HG02678 (cell line): ENCODE results near the gene PRKCZ.

Experiments
- ATAC-seq: cut with Tn5 transposase; IDR thresholded peaks from one replicate; pipeline ENCODE4 v1.9.1; 2021; ENCODE audit warnings: mild to moderate bottlenecking, moderate library complexity; ENCODE audit not compliant: unreplicated experiment

The PRKCZ gene

DNA sequence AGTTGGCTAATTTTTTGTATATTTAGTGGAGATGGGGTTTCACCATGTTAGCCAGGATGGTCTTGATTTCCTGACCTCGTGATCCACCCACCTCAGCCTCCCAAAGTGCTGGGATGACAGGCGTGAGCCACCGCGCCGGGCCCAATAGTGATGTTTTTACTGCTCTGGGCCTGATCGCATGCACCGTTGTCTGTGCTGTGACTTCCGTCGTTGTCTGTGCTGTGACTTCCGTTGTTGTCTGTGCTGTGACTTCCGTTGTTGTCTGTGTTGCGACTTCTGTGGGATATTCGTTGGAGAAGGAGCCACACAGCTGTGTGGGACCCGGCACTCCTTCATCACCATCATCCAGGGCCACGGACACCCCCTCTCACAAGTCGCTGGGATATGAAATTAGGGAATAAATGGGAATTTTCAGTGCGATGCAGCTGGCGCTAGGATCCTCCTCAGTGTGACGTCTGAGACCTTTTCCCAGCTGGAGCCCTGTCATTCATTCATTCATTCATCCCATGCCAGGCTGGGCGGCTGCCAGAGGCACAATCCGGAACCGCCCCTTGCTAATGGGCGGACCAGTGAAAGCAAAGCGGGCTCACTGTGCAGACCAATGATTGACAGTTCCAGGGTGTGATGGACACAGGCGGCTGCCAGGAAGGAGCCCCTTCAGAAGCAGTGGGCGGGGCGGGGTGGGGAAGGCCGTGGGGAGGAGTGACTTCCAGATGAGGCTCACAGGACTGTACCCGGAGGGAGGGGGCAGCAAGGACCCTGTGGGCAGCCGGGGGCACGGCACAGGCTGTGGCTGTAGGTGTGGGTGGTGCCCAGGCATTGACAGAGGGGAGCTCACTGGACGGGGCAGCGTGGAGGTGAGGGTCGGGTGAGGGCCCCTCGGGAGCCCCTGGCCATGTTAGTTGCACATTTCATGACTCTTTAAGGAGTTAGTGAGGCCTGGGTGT is 48.9 kb downstream of the PRKCZ start:
- ATAC-seq: no peak

DNA sequence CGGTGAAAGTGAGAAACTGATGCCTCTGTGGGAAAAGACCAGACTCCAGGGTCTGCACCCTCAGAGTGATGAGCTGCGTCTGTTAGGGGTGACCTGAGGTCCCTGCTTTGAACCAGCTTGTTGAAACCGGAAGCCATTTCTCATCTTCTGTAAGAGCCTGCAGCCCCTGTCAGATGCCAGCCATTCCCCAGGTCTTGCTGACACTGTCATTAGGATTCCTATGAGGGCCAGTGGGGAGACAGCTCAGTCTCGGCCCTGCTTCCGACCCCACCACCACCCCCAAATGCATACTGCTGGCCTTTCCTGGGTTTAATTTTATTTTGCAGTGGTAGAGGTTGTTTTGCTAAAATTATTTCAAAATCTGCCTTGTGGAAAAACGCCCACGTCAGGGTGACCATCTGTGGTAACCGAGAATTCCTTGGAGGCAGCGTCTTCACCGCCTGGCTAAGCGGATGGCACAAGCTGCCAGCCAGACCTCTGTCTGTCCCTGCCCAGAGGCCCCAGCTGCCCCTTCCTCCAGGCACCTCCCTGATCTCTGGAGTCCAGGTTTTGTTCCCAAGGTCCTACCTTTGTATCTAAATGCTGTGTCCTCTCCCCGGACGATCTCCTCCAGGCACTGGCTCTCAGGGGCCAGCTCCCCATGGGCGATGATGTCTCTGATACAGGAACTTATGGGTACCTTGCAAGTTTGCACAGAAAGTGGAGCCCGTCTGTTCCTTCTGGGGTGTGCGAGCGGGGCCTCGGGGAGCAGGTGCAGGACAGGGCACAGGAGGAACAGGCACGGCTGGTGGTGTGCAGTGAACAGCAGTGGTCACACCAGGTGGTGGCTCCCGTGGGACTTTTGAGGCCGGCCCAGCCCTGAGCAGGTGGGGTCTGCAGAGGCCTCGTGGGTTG is 49.9 kb downstream of the PRKCZ start:
- ATAC-seq: no peak

DNA sequence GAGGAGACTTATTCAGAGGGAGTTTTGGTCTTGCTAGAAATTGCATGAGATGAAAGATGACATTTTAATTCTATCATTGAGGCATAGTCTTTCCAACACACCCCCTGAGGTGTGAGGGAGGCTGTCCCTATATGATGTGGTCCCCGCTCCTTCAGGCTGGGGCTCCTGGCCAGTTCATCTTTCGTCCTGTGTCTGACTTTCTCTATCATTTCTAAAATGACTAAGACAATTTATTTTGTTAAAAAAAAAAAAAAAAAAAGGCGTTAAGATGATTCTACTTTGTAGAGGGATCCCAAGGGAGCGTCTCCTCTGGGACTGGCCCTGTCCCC is 50.5 kb downstream of the PRKCZ start:
- no peak for ATAC-seq

DNA sequence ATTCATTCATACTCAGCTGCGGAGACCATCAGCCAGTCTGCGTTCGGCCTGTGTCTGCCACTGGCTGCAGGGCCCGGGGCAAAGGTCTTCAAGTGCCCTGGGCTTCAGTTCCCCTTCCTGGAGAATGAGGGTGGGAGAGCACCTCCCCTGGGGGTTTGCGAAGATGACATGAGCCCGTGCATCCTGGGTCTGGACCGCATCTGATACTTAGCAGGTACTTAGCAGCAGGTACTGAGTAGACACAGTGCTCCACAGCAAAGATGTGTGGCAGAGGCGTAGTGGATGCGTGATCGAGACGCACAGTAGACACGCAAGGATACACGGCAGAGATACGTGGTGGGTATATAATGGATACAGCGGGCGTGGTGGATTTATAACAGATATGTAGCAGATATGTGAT is 51.3 kb downstream of the PRKCZ start:
- no peak for ATAC-seq

DNA sequence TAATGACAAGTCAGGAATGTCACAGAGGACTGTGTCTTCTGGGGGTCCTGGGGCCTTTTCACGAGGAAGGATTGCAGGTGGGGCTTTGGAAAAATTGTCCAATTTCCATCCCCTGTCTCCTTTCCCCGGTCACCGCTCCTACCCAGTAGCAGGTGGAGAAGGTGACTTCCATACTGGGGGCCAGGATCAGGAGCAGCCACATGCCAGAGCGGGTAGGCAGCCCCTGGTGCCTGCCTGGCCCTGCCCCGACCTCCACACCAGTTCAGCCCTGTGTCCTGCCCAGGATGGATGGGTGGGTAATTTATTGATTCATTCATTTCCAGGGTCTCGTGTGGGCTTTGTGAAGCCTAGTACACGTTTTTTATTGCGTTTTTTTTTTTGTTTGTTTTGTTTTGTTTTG is 51.7 kb downstream of the PRKCZ start:
- ATAC-seq: no peak

DNA sequence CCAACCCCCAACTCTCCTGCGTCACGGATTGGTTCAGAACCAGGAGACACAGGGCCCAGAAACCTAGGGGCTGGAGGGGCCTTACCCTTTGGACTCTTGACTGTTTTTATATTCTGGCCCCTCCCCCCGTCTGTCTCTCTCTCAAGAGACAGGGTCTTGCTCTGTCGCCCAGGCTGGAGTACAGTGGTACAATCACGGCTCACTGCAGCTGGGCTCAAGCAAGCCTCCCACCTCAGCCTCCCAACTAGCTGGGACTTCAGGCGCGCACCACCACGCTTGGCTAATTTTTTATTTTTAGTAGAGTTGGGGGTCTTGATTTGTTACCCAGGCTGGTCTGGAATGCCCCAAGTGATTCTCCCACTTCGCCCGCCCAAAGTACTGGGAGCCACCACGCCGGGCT is 52.5 kb downstream of the PRKCZ start:
- ATAC-seq: no peak

DNA sequence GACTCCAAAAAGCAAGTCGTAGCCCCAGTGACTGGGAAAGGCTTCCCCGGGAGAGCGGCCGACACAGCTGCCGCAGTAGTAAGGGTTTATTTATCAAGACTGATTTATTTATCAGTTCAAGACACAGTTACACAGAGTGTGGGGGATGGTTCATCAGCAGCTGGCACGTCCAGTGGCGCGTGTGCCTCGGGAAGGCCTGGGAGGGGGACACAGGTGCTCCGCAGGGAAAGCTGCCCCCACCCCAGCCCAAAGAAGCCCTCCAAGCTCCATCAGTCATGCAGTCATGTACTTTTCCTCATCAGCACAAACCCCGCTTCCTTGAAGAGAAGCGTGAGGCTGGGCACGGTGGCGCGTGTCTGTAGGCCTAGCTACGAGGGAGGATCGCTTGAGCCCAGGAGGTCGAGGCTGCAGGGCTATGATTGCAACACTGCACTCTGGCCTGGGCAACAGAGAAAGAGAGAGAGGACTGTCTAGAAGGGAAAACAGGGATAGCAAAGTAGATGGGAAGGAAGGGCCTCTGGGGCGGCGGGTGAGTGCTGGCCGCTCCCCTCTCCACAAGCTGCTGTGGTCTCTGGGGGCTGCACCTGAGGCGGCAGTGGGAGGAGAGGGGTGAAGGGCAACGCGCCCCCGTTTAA is 53.2 kb downstream of the PRKCZ start:
- no peak for ATAC-seq

DNA sequence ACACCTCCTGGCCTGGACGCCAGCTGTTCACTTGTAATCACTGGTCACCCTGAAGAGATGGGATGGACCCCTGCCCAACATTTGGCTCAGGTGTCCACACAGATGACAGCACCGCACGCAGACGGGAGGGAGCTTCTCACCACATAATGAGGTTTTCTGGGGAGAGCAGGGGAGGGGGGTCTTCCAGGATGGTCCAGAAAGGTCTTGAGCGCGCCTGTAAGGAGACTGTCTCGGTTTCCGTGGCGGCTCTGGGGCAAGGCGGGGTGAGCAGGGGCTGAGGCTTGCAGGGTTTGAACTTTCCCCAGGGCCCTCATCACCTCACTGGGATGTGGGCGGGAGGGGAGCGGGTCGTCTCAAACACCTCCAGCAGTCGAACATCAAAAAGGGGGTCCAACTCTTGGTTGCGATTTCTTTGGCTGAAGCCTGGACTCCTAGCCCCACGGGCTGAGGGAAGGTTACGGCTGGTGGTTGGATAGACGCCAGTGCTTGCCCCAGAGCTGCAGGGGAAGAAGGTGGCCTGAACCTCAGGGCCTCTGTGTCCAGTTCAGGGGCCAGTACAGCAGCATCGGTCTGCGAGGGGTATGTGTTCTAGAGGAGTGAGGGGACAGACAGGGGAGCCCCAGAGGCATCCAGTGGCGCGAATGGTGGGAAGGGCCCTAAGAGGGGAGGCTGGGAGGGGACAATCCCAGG is 53.8 kb downstream of the PRKCZ start:
- ATAC-seq: no peak

DNA sequence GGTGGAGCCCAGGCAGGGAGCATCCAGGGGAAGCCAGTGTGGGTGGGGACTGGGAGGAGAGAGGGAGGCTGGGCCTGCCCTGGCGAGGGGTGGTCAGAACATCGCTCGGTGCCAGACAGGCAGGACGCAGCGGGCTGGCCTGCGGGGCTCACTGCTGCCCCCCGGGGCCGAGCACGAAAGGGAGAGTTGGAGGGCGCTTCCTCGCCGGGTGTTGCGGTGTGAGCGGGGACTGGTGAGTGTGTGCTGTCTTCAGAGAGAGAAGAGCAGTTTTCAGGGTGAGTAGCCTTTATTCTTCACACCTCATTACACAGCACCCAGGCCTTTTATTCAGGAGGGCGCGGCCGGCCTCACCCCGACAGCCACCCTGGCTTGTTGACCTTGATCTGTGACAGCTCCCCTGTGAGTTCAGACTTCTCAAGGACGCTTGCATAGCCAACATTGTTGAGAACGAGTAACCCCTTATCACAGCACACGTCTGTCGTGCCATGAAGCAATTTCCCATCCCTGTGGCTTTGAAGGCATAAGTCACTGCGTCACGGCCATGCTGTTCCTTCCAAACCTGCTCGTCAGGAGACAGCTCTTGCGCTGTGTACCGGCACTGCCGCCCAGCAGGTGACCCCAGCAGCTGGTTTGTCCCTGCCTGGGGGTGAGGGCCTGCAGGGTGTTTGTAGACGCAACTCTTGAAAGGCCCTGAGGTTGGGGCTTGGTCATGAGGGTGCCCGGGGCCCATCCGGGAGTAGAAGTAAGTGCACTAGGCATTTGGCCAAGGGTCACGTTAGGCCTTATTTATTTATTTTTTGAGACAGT is 54.6 kb downstream of the PRKCZ start:
- ATAC-seq: no peak

DNA sequence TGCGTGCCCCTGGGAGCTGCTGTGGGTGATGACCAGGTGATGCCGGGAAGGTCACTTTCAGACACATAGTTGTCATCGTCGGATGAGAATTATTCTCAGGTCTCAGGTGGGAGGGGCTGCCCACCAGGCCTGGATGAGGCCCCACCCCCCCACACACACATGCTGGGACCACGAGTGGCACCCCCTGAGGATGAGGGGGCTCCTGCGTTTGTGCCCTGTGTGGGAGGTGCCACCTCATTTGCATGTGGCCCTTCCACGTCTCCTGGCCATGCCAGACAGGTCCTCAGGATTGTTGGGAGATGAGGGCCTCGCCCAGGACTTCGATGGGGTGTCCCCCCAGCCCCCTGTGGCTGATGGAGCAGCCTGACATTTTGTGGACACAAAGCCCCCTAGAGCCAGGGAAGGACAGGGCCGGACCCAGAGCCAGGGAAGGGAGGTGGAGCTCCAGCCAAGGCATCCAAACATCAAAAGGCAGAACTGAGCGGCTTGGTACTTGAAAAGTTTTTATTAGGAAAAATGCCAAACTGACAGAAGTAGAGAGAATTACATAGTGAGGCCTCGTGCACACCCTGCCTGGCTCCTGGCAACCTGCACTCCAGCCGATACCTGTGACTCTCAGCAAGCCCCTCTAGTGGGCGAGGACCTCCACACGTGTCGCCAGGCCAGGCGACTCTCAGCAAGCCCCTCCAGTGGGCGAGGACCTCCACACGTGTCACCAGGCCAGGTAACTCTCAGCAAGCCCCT is 55.7 kb downstream of the PRKCZ start:
- ATAC-seq: no peak

DNA sequence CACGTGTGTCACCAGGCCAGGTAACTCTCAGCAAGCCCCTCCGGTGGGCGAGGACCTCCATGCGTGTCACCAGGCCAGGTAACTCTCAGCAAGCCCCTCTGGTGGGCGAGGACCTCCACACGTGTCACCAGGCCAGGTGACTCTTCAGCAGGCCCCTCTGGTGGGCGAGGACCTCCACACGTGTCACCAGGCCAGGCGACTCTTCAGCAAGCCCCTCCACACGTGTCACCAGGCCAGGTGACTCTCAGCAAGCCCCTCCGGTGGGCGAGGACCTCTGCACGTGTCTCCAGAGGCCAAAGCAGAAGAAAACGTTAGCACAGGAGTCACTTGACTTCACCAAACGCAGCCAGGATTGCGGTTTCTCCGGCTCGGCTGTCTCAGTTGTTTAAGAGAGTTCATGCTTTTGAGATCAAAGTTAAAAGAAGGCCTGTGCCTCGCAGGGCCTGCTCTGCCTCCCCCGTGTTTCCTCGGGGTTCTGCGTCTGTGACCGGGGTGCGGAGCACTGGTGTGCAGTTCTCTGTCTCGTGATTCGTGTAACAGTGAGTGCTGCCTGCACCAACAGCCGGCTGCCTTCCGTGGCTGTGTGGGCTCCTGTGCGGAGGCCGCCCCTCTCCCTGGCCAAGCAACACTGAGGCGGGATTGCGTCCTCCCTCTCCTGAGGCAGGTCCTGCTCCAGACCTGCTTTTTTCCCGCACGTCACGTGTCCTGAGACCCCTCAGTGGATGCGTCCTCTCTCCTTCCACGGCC is 56.6 kb downstream of the PRKCZ start:
- ATAC-seq: no peak

DNA sequence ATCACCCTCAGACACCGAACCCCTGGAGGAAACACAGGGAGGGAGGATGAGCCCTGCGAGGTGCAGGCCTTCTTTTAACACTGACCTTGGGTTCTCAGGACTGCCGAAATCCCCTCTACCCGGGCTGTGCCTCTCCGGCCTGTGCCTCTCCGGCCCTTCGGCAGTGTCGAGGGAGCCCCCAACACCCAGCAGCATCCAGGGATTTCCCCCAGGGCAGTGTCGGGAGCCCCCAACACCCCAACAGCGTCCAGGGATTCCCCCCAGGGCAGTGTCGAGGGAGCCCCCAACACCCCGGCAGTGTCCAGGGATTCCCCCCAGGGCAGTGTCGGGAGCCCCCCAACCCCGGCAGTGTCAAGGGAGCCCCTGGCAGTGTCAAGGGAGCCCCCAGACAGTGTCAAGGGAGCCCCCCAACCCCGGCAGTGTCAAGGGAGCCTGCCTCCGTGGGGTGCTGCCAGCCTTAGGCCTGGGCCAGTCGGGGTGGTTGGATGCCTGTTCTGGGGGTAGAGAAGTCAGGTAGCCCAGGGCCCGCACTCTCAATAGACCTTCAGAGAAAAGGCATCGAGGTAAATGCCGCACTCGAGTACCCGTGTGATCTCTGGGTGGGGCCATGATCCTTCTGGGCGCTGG is 57.5 kb downstream of the PRKCZ start:
- no peak for ATAC-seq

DNA sequence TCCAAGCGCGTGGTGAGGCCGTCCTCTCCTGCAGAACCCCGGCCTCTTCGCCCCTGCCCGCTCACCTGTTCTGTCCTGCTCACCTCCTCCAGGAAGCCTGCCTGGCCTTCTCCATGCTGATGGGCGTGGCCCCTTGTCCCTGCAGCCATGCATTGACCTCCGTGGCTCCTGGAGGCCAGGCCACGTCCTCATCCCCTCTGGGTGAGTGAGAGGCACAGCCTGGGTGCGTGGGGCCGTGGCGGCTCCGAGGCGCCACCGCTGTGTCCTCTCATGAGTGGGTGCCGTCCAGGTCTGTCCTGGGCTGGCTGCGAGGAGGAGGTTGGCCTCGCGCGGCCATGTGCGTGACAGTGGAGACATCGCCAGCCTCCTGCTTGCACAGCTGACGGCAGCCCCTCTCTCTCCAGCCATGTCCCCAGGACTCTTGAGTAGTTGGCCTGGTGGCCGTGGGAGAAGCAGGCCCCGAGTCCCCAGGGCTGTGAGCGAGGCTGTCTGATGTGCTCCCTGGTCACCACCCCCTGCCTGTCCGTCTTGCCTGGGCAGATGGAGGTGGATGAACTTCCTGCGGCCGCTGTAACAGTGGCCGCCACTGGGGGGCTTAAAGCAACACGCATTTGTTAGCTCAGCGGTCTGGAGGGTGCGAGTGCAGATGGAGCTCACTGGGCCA is 58.1 kb downstream of the PRKCZ start:
- ATAC-seq: no peak

DNA sequence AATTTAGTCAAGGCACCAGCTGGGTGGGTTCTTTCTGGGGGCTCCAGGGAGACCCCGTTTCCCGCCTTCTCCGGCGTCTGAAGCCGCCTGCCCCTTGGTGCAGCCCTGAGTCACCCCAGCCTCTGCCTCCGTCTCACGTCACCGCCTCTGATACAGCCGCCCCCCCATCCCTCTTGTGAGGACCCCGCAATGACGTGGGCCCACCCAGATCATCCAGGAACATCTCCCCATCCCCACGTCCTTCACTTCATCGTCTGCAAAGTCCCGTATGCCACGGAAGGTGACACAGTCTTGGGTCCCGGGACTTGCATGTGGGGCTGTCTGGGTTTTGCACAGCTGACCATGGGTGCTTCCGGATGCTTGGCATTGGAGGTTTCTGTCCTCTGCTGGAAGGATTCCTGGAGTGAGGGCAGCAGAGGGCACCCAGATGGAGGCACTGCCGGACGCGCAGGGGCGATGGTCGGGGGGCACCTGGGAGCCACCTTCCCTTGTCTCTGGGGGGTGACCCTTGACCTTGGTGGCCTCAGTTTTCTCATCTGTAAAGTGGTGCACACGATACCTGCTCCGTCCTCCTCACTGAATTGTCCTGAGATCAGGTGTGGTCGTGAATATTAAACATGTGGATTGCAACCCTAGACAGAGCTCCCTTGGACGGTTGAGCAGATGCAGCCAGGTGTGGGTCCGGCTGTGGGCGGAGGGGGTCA is 58.8 kb downstream of the PRKCZ start:
- no peak for ATAC-seq

DNA sequence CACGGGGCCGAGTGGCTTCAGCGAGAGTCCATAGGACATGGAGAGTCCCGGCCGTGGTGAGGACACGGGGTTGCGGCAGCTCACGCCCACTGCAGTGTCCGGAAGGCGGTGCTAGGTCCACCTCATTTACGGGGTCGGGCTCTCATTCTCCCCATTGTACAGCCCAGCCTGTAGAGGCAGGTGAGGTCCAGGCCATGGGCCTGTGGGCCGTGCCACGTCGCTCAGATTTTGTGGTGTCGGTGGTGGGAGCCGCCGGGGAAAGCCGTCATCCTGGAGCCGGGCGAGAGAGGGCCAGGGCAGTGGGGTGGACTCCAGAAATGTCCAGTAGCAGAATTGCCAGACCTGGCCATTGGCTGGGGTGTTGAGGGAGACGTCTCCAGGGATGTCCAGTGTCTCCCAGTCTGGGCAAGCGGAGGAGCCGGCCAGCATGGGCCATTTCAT is 59.4 kb downstream of the PRKCZ start:
- ATAC-seq: no peak

DNA sequence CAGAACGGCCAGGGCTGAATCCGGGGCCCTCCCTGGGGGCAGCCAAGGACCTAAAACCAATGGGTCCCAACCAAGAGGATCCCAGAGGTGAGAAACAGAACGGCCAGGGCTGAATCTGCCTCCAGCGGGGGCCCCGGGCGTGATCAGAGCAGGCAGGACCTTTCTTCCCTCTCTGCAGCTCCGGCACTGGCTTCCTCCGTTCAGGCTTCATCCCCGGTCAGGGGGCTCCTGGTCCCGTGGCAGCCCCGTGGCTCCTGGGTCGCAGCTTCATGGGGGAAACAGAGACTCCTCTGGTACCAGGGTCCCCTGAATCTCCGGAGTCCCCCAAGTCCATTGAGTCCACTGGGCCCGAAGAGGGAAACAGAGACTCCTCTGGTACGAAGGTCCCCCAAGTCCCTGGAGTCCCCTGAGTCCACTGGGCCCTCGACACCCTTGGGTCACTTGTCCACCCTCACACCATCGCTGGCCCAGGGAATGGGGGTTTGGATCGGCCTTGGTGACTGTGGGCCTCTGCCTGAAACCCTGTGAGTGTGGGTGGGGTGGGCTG is 60.1 kb downstream of the PRKCZ start:
- no peak for ATAC-seq
